WERI-Rb-1 (cell line): ENCODE data around the gene CYP2J2.

ENCODE experiments used
- DNase-seq: peaks from one replicate; pipeline ENCODE4 v3.0.0-alpha.2; 2020
- H3K27ac ChIP-seq: fragments of 250-450 bp; sonication (Bioruptor Pico); 2 replicates; pipeline ENCODE4 v1.5.1; 2020; ENCODE audit warnings: mild to moderate bottlenecking, moderate library complexity
- H3K27me3 ChIP-seq: fragments of 250-450 bp; sonication (Bioruptor Pico); 2 replicates; pipeline ENCODE4 v1.5.1; 2021; ENCODE audit warnings: mild to moderate bottlenecking, low read depth, moderate library complexity; ENCODE audit not compliant: insufficient read depth, severe bottlenecking
- H3K36me3 ChIP-seq: fragments of 250-450 bp; sonication (Bioruptor Pico); 2 replicates; pipeline ENCODE4 v1.5.1; 2020; ENCODE audit warnings: mild to moderate bottlenecking, moderate library complexity
- H3K4me3 ChIP-seq: 2 replicates; pipeline ENCODE4 v1.5.1; 2011; ENCODE audit warnings: low read depth, mild to moderate bottlenecking, control low read depth, low read length
- H3K9me3 ChIP-seq: fragments of 250-450 bp; sonication (Bioruptor Pico); 2 replicates; pipeline ENCODE4 v1.5.1; 2021; ENCODE audit warnings: mild to moderate bottlenecking, moderate library complexity; ENCODE audit not compliant: severe bottlenecking
- TF ChIP-seq, protein P1 (sequence below): IDR thresholded peaks from 2 replicates; pipeline ENCODE4 v1.5.1; 2011; ENCODE audit warnings: low read depth, mild to moderate bottlenecking, control low read depth, inconsistent platforms, low read length

The CYP2J2 gene

GRCh38 chr1:59878370-59878769 lies 48.2 kb downstream of the CYP2J2 start:
- TF ChIP-seq, protein P1, sequence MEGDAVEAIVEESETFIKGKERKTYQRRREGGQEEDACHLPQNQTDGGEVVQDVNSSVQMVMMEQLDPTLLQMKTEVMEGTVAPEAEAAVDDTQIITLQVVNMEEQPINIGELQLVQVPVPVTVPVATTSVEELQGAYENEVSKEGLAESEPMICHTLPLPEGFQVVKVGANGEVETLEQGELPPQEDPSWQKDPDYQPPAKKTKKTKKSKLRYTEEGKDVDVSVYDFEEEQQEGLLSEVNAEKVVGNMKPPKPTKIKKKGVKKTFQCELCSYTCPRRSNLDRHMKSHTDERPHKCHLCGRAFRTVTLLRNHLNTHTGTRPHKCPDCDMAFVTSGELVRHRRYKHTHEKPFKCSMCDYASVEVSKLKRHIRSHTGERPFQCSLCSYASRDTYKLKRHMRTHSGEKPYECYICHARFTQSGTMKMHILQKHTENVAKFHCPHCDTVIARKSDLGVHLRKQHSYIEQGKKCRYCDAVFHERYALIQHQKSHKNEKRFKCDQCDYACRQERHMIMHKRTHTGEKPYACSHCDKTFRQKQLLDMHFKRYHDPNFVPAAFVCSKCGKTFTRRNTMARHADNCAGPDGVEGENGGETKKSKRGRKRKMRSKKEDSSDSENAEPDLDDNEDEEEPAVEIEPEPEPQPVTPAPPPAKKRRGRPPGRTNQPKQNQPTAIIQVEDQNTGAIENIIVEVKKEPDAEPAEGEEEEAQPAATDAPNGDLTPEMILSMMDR, result no peak
- no peaks in the 10 kb centered on the region; the same call in none of the 2 replicates for H3K36me3 ChIP-seq
- no peaks in the 10 kb centered on the region for H3K27me3 ChIP-seq
- H3K9me3 ChIP-seq, result peaks cover 6% of the 10 kb centered on the region
- H3K4me3 ChIP-seq, result no peak overlapping the region
- DNase-seq, result no peak
- H3K27ac ChIP-seq, result no peak overlapping the region

GRCh38 chr1:59877108-59877682 lies 49.4 kb downstream of the CYP2J2 start:
- no peak overlapping the region for H3K4me3 ChIP-seq
- TF ChIP-seq, protein P1, result no peak
- no peak for DNase-seq
- H3K36me3 ChIP-seq, result no peaks in the 10 kb centered on the region; the same call in none of the 2 replicates
- no peak overlapping the region for H3K27ac ChIP-seq
- no peaks in the 10 kb centered on the region for H3K27me3 ChIP-seq
- peaks cover 6% of the 10 kb centered on the region for H3K9me3 ChIP-seq

DNA sequence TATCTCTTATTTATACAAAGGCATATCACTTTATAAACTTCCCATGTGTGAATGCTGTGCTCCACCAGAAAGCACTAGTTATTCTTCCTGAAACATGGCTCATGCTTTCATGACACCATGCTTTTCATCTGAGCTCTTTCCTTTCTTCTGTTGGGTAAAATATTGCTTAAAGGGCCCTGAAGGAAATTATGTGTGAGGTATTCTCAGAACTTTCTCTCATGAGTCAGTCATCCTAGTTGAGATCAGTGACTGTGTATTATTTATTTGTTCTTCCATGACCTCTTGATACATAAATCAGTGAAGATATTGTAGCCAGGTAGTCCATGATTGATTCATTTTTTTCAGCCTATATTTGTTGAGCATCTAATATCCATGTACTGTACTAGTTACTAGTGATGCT lies 54.8 kb downstream of the CYP2J2 start:
- Histone ChIP-seq H3K36me3 (peaks cover 30% of the 10 kb centered on the region), H3K27ac (no peak overlapping the region), H3K4me3 (no peak overlapping the region), H3K9me3 (peaks cover 3% of the 10 kb centered on the region), H3K27me3 (no peaks in the 10 kb centered on the region)
- TF ChIP-seq, protein P1, result no peak
- no peak for DNase-seq

DNA sequence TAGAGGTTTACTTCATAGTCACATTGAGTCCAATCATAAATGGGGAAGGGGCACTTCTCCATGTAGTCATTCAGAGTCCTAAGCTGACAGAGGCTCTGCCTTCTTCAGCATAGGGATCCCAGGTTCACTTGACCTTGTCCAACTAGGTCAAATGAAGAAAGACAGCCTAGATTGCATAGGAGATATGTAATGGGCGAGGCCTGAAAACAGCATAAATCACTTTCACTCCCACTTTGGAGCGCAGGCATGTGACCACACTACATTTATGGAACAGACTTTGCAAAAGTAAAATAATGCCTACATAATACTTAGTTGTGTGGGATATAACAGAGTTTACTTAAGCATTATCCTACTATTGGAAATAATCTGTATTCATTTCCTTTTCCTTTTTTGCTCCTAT lies 60.1 kb downstream of the CYP2J2 start:
- H3K27ac ChIP-seq, result no peak overlapping the region
- TF ChIP-seq, protein P1, result no peak
- H3K36me3 ChIP-seq, result peaks cover 42% of the 10 kb centered on the region
- H3K27me3 ChIP-seq, result no peaks in the 10 kb centered on the region
- H3K4me3 ChIP-seq, result no peak overlapping the region
- H3K9me3 ChIP-seq, result no peaks in the 10 kb centered on the region
- DNase-seq, result no peak

- H3K4me3 ChIP-seq, result no peak overlapping the region
- peaks cover 6% of the 10 kb centered on the region for H3K9me3 ChIP-seq
- TF ChIP-seq, protein P1, result no peak
- peaks cover 22% of the 10 kb centered on the region for H3K36me3 ChIP-seq
- H3K27ac ChIP-seq, result no peak overlapping the region
- no peak for DNase-seq
- no peaks in the 10 kb centered on the region for H3K27me3 ChIP-seq
Measured at GRCh38 chr1:59857679-59858354, 68.8 kb downstream of the CYP2J2 start.
